HS-5 (cell line): ENCODE data around the gene CDH13.
A peak's percentile ranks its signal among the peaks of the same experiment; 100 is the strongest.

Experiments used
- DNase-seq: peaks from one replicate; pipeline ENCODE4 v3.0.0-alpha.2; 2012; ENCODE audit warnings: low read depth

Gene CDH13

GRCh38 chr16:82626791-82627261 is at the start of gene CDH13:
CDH13 (plus strand) TSS chr16:82626969.
- no peak for DNase-seq

- DNase-seq = no peak
Measured at GRCh38 chr16:82580298-82580890, 46.4 kb upstream of the CDH13 start.

GRCh38 chr16:82582975-82583374 is 43.8 kb upstream of the CDH13 start:
- no peak for DNase-seq

GRCh38 chr16:82583422-82583821 is 43.3 kb upstream of the CDH13 start:
- no peak for DNase-seq

GRCh38 chr16:82584553-82585152 is 42.1 kb upstream of the CDH13 start:
- no peak for DNase-seq

GRCh38 chr16:82585675-82586074 is 41.1 kb upstream of the CDH13 start:
- peak; percentile 42 for DNase-seq

GRCh38 chr16:82586130-82586529 is 40.6 kb upstream of the CDH13 start:
- no peak for DNase-seq

- DNase-seq = no peak
Measured at GRCh38 chr16:82587289-82587688, 39.5 kb upstream of the CDH13 start.

GRCh38 chr16:82589407-82589806 is 37.4 kb upstream of the CDH13 start:
- no peak for DNase-seq

- DNase-seq = no peak
Measured at GRCh38 chr16:82594114-82594513, 32.7 kb upstream of the CDH13 start.

GRCh38 chr16:82598771-82599170 is 28.0 kb upstream of the CDH13 start:
- no peak for DNase-seq

- no peak for DNase-seq
Measured at GRCh38 chr16:82601989-82602640, 24.7 kb upstream of the CDH13 start.

- DNase-seq = no peak
Measured at GRCh38 chr16:82603784-82604411, 22.9 kb upstream of the CDH13 start.

GRCh38 chr16:82605076-82605475 is 21.7 kb upstream of the CDH13 start:
- no peak for DNase-seq

GRCh38 chr16:82605863-82606620 is 20.7 kb upstream of the CDH13 start:
- DNase-seq = no peak

GRCh38 chr16:82609140-82609539 is 17.6 kb upstream of the CDH13 start:
- no peak for DNase-seq

GRCh38 chr16:82612263-82612662 is 14.5 kb upstream of the CDH13 start:
- no peak for DNase-seq

- no peak for DNase-seq
Measured at GRCh38 chr16:82616356-82616755, 10.4 kb upstream of the CDH13 start.

- no peak for DNase-seq
Measured at GRCh38 chr16:82621781-82622180, 5.0 kb upstream of the CDH13 start.

GRCh38 chr16:82623241-82623640 is 3.5 kb upstream of the CDH13 start:
- DNase-seq = no peak

GRCh38 chr16:82625066-82625968 is 1.5 kb upstream of the CDH13 start:
- no peak for DNase-seq
